ENCODE measurements around the gene ABCB8.

DNA sequence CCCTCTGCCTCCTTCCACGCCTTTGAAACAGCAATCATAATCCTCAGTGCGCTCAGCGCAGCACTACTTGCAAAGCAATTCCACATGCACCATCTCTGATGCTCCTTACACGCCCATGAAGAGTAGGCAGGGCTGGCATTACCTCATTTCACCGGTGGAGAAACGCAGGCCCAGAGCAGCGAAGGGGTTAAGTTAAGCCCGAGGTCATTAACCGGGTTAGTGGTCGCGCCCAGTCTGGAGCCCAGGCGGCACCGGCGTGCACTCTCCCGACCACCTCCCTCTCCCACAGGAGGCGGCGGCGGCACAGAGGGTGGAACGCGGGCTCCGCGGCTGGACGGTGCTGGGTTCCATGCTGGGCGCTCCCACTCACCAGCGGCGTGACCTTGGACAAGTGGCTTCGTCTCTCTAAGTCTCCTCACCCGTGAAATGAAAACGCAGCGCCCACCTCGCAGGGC, 51.8 kb downstream of the ABCB8 start:
- TF ChIP-seq CTCF (IDR thresholded peaks at IDR 0.05) (peak in 1 of 6 experiments; percentile 20), POLR2A (IDR thresholded peaks at IDR 0.05) (no peak)
